Muscle of leg (tissue), 11 donors: Measurements from ENCODE around the gene TMTC2. TPM values are rescaled to one million over a fixed set of nuclear protein-coding genes. Genes with fewer than 3 reads are reported as not detected.

Source experiments
- DNase-seq: peaks from one replicate; pipeline ENCODE4 v3.0.0; 2013
- H3K27ac ChIP-seq: one replicate; pipeline ENCODE4 v1.5.1; 2013; ENCODE audit warnings: mild to moderate bottlenecking, low read length, control low read depth
- H3K27me3 ChIP-seq: one replicate; pipeline ENCODE4 v1.6.1; 2013; ENCODE audit warnings: low read length; ENCODE audit not compliant: control insufficient read depth, insufficient read depth
- H3K36me3 ChIP-seq: one replicate; pipeline ENCODE4 v1.6.1; 2013; ENCODE audit warnings: low read length; ENCODE audit not compliant: control insufficient read depth, insufficient read depth
- H3K4me1 ChIP-seq: one replicate; pipeline ENCODE4 v1.6.1; 2013; ENCODE audit warnings: low read length; ENCODE audit not compliant: control insufficient read depth, insufficient read depth
- H3K4me3 ChIP-seq: one replicate; pipeline ENCODE4 v1.5.1; 2013; ENCODE audit warnings: low read length, control low read depth
- H3K9me3 ChIP-seq: replicated peaks from 2 replicates; pipeline ENCODE4 v1.6.1; 2013; ENCODE audit warnings: low read depth, low read length; ENCODE audit not compliant: control insufficient read depth
- WGBS: methylation state at CpG from one replicate; pipeline ENCODE4 v1.1.5; 2013; ENCODE audit warnings: missing lambda C conversion rate; ENCODE audit not compliant: insufficient coverage; 5-methylcytosine and 5-hydroxymethylcytosine counted together
- polyA plus RNA-seq, 8 donors: library from polyadenylated mRNA; unstranded; fragments of 120-200 nt; gene quantifications; one replicate each; pipeline versions ENCODE4 v1.2.1 to v1.2.3, GENCODE V29; 2013; ENCODE audit warnings: inconsistent platforms in 1 of 8, low replicate concordance in 1 of 8; ENCODE audit not compliant: insufficient read length in 8 of 8, insufficient read depth in 1 of 8
- total RNA-seq: library from RNA; stranded (reverse); fragments of 120-200 nt; gene quantifications from one replicate; pipeline ENCODE4 v1.2.4, GENCODE V29; 2013

TMTC2 gene
- total and polyA plus RNA-seq, 9 donors = 10.8 to 24.8 (median 18.3) TPM

DNA sequence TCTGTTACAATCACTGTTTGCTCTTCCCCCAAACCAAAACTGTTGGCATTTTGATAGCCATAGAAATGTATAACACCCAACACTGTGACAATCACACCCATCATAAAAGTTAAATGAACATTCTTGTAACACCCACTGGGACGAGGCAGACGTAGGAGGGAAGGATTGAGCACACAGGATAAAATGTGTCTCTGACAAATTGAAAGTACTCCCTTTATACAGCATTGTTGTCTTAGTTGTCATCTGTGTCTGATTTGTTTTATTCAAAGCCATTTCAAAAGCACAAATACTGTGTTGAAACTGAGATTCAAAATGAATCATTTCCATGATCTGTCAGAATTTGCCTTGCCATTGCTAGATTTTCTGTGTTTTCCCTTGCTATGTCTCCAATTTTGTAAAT is 436.3 kb downstream of the TMTC2 start:
- Histone ChIP-seq H3K27me3 (no peaks in the 10 kb centered on the region), H3K9me3 (no peaks in the 10 kb centered on the region), H3K4me3 (no peak overlapping the region), H3K36me3 (no peaks in the 10 kb centered on the region), H3K27ac (no peak overlapping the region), H3K4me1 (peaks cover 3% of the 10 kb centered on the region)
- WGBS = no CpG with 5 or more reads among the region's 2 CpGs
- no peak for DNase-seq

DNA sequence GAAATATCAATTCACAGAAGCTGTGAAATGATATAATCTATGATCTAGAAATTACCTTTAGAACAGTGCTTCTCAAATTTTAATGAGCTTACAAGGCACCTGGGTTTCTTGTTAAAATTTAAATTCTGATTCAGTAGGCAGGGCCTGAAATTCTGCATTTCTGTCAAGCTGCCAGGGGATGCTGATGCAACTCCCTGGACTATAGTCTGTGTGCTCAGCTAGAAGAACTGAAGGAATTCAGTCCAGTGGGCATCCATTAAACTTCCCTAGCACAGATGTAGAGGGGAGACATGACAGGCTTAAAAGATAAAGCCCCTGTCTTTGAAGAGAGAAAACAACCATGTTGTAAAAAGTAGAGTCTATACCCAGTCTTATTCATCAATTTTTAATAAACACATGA is 441.8 kb downstream of the TMTC2 start:
- Histone ChIP-seq H3K4me1 (no peaks in the 10 kb centered on the region), H3K9me3 (no peaks in the 10 kb centered on the region), H3K27ac (no peak overlapping the region), H3K27me3 (no peaks in the 10 kb centered on the region), H3K4me3 (no peak overlapping the region), H3K36me3 (peaks cover 2% of the 10 kb centered on the region)
- peak; percentile 18 for DNase-seq

DNA sequence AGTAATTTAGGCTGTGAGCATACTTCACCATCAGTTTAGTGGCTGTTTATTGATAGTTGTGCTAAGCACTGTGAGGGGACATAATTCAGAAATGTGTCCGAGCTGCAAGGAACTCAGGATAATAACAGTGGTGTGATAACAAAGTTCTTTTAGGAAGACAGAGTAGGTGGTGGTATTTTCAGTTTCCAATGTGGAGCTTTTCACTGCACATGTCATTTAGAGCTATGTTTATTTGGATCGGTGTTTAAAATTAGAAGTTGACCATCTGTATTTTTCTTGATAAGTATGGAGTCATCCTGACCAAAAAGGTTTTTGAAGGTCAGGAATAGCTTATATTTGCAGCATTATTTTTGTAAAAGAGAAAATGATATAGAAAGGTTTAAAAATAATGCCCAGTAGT is 443.5 kb downstream of the TMTC2 start:
- no peak overlapping the region for H3K27ac ChIP-seq
- no peaks in the 10 kb centered on the region for H3K4me1 ChIP-seq
- H3K9me3 ChIP-seq = no peaks in the 10 kb centered on the region
- no peak for DNase-seq
- 100% methylated on average over 1 of the region's 2 CpGs for WGBS
- H3K27me3 ChIP-seq = no peaks in the 10 kb centered on the region
- peaks cover 2% of the 10 kb centered on the region for H3K36me3 ChIP-seq
- no peak overlapping the region for H3K4me3 ChIP-seq

DNA sequence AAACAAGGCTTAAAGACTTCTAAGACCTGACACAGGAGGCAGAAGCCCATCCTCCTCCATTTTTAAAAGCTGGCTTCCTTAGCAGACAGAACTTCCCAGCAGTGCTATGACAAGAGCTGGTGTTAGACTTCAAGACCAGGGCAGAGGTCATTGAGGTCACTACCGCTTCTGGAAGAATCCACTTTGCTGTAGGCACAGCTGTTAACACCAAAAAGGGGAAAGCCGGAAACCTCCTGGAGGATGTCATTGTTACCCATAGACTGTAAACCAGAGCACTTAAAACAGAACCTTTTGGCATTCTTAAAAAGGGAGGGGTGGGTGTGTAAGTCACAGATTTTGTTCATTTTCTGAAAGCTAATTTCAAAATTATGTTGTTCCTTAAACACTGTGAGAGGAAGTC is 445.7 kb downstream of the TMTC2 start:
- WGBS = no CpG with 5 or more reads among the region's 2 CpGs
- no peaks in the 10 kb centered on the region for H3K4me1 ChIP-seq

DNA sequence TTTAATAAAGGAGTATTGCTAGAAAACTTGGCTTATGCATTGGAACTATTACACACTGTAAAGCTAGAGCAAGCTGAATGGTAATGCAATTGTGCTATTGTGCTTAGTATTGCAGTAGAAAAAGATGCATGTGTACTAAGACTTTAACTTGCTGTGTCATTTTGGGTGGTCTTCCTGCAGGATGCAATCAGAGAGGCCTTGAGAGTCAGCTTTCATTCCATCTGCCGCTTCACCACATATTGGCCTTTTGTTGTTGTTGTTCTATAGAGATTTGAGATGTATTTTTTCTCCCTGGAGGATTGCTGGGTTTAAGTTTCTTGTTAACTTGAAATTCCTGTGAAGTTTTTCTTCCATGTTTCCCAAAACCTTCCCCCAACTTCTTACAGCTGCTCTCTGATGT is 449.7 kb downstream of the TMTC2 start:
- Histone ChIP-seq H3K4me1 (no peaks in the 10 kb centered on the region), H3K4me3 (no peak overlapping the region), H3K27me3 (no peaks in the 10 kb centered on the region), H3K36me3 (peaks cover 2% of the 10 kb centered on the region), H3K27ac (no peak overlapping the region), H3K9me3 (peaks cover 3% of the 10 kb centered on the region)
- DNase-seq = peak; percentile 59
- no CpG with 5 or more reads among the region's 1 CpG for WGBS

More for the DNA sequence above, 445.7 kb downstream of the TMTC2 start:
- H3K27me3 ChIP-seq = no peaks in the 10 kb centered on the region
- peaks cover 2% of the 10 kb centered on the region for H3K36me3 ChIP-seq
- H3K9me3 ChIP-seq = no peaks in the 10 kb centered on the region
- no peak overlapping the region for H3K4me3 ChIP-seq
- H3K27ac ChIP-seq = no peak overlapping the region
- DNase-seq = no peak

DNA sequence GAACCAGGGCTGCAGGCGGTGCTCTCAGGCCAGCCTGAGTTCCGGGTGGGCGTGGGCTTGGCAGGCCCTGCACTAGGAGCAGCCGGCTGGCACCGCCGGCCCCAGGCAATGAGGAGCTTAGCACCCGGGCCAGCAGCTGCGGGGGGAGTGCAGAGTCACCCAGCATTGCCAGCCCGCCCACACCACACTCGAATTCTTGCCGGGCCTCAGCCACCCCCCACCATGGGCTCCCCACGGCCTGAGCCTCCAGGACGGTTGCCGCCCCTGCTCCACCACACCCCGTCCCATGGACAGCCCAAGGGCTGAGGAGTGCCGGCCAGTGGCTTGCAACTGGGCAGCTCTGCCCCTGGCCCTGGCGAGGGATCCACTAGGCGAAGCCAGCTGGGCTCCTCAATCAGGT is 453.4 kb downstream of the TMTC2 start:
- Histone ChIP-seq H3K4me3 (no peak overlapping the region), H3K4me1 (no peaks in the 10 kb centered on the region), H3K27me3 (no peaks in the 10 kb centered on the region), H3K27ac (no peak overlapping the region), H3K9me3 (peaks cover 3% of the 10 kb centered on the region), H3K36me3 (no peaks in the 10 kb centered on the region)
- WGBS = 99% methylated on average over 18 of the region's 18 CpGs
- no peak for DNase-seq

DNA sequence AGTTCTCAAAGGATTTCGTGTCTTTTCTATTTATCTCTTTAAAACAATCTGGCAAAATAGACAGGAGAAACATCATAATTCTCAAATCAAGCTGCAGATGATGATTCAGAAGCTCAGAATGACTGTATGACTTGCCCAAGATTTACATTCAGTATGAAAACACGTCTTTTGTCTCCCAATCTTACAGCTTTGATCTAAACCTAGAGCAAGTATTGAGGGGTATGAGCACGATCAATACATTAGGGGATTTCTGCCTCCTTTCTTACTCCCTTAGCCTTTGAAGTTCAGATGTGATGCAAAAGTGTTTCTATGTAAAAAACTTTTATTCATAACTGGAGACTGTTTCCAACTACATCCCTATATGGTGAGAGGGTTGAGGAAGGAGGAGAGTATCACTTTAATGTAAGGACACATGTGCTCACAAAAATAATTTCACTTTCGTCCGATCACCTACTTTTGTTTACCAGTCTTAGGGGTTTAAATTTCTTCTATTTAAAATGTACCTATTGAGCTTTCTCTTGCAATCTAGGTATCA is 454.8 kb downstream of the TMTC2 start:
- Histone ChIP-seq H3K27ac (no peak overlapping the region), H3K27me3 (no peaks in the 10 kb centered on the region), H3K36me3 (no peaks in the 10 kb centered on the region), H3K9me3 (peaks cover 3% of the 10 kb centered on the region), H3K4me1 (no peaks in the 10 kb centered on the region), H3K4me3 (no peak overlapping the region)
- DNase-seq = no peak
- no CpG with 5 or more reads among the region's 5 CpGs for WGBS

DNA sequence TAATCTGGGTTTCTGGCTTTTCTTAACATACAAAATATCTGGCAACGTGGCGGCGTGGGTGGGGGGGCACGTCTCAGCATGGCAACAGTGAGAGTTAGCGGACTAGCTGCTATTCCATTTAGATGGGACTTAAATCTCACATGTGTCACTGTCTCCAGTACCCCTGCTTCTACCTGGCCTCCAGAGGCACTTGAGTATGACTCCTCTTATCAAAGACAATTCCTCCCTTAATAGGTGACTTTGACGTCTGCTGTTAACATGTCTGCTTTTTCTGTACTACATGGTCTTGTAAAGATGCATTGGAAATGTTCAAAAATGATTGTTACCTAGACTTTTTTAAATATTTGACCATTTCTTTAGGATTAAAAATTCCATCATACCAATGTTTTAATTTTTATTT is 456.2 kb downstream of the TMTC2 start:
- H3K9me3 ChIP-seq = peaks cover 3% of the 10 kb centered on the region
- no peaks in the 10 kb centered on the region for H3K36me3 ChIP-seq
- no peaks in the 10 kb centered on the region for H3K4me1 ChIP-seq
- WGBS = 90% methylated on average over 4 of the region's 6 CpGs
- no peak overlapping the region for H3K4me3 ChIP-seq
- no peaks in the 10 kb centered on the region for H3K27me3 ChIP-seq
- H3K27ac ChIP-seq = no peak overlapping the region
- DNase-seq = no peak

DNA sequence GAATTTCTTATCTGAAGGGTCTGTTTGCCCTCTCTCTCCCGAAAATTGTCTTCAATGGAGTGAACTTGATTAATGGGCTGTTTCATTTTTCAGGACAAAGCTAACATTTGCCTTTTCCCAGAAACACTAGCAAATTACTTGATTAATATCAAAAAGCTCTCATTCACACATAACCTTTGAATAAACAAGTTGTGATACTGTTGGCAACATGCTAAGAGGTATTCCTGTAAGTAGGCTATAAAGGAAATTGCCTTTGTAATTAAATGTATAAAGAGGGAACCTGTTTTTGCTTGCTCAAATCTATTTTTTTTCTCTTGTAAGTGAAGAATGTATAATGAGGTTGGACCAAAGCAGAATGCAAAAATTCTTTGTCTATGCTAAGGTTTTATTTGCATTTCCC is 457.2 kb downstream of the TMTC2 start:
- WGBS = no CpG with 5 or more reads among the region's 1 CpG
- no peak for DNase-seq
- H3K36me3 ChIP-seq = no peaks in the 10 kb centered on the region

DNA sequence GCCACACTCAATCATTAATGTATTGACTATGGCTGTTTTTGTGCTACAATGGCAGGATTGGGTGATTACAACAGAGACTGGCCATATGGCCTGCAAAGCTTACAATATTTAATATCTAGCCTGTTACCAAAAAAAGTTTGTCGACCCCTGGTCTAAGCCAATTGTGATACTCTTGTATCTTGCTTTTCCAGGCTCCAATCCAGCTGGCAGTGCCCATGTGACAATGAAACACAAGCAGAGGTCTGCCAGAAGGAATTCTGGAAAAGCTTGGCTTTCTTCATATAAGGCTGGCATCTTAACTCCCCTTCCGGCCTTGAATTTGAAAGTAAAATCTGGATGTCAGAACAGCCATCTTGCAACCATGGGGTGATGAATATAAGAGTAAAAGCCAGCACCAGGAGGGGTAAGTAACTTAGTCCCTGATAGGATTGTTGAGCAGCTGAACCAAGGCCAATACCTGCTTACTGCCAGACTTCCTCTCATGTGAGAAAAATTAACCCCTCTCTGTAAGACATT is 458.7 kb downstream of the TMTC2 start:
- Histone ChIP-seq H3K4me3 (no peak overlapping the region), H3K4me1 (no peaks in the 10 kb centered on the region), H3K36me3 (no peaks in the 10 kb centered on the region), H3K27ac (no peak overlapping the region), H3K27me3 (no peaks in the 10 kb centered on the region), H3K9me3 (no peaks in the 10 kb centered on the region)
- 60% methylated on average over 1 of the region's 2 CpGs for WGBS
- DNase-seq = no peak

More for the DNA sequence above, 457.2 kb downstream of the TMTC2 start:
- Histone ChIP-seq H3K27me3 (no peaks in the 10 kb centered on the region), H3K4me1 (no peaks in the 10 kb centered on the region), H3K27ac (no peak overlapping the region), H3K4me3 (no peak overlapping the region), H3K9me3 (peaks cover 3% of the 10 kb centered on the region)

DNA sequence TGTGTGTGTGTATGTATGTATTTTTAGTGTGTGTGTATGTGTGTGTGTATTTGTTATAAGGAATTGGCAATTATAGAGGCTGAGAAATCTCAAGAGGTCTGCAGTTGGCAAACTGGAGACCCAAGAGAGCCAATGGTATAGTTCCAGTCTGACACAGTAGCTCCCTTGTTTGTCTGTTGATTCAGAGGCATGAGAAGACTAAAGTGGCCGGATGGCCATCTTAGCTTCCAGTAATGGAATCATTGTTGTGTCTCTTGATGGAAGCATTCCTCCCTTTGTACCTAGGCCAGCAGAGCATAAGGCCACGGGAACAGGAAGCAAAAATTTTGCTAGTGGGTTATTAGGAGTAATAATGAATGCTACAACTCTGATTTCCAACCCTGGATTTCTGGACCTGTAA is 460.6 kb downstream of the TMTC2 start:
- no peak for DNase-seq
- no CpG with 5 or more reads among the region's 2 CpGs for WGBS
- H3K4me3 ChIP-seq = no peak overlapping the region
- no peaks in the 10 kb centered on the region for H3K36me3 ChIP-seq
- no peak overlapping the region for H3K27ac ChIP-seq
- no peaks in the 10 kb centered on the region for H3K9me3 ChIP-seq
- H3K4me1 ChIP-seq = no peaks in the 10 kb centered on the region
- H3K27me3 ChIP-seq = no peaks in the 10 kb centered on the region
